Left lung (tissue), 10 donors: ENCODE measurements around the gene PHYHD1. TPM values are rescaled to one million over a fixed set of nuclear protein-coding genes. Genes with fewer than 3 reads are reported as not detected.

Experiments
- ATAC-seq: fragments of 200-7000 bp; cut with Tn5 transposase; one replicate; pipeline ENCODE4 v1.9.1; 2020; ENCODE audit warnings: moderate library complexity
- DNase-seq, 4 donors: peaks; one replicate each; pipeline ENCODE4 v3.0.0-alpha.2; 2013 to 2020
- H3K27ac ChIP-seq, 2 donors: fragments of 200-600 bp; sonication (generic) in 1 of 2; one replicate each; pipeline versions ENCODE4 v1.5.0 to v1.8.0; 2020 to 2021
- H3K27me3 ChIP-seq, 2 donors: fragments of 200-600 bp; sonication (generic) in 1 of 2; one replicate each; pipeline versions ENCODE4 v1.5.0 to v1.8.0; 2020 to 2021
- H3K36me3 ChIP-seq, 2 donors: fragments of 200-600 bp; sonication (generic) in 1 of 2; one replicate each; pipeline versions ENCODE4 v1.5.0 to v1.8.0; 2020 to 2021
- H3K4me1 ChIP-seq, 2 donors: fragments of 200-600 bp; one replicate each; pipeline ENCODE4 v1.8.0; 2021
- H3K4me3 ChIP-seq, 2 donors: fragments of 200-600 bp; sonication (generic) in 1 of 2; one replicate each; pipeline versions ENCODE4 v1.5.0 to v1.8.0; 2020 to 2021; ENCODE audit warnings: mild to moderate bottlenecking in 1 of 2
- H3K9me3 ChIP-seq, 2 donors: fragments of 200-600 bp; sonication (generic) in 1 of 2; one replicate each; pipeline versions ENCODE4 v1.5.0 to v1.8.0; 2020 to 2021
- intact Hi-C, 2 donors: fragments of 100-400 bp; cut with DNase I; formaldehyde crosslinking; loops; one replicate each; pipeline versions ENCODE4 v1.11.2 to v1.14.2; 2022
- polyA plus RNA-seq, 6 donors: library from polyadenylated mRNA; unstranded; fragments of 120-200 nt; gene quantifications; one replicate each; pipeline ENCODE4 v1.2.1, GENCODE V29; 2013; ENCODE audit not compliant: insufficient read length in 6 of 6
- total RNA-seq, 2 donors: library from RNA; stranded (reverse); fragmentation: NEBNext Ultra II Directional; extraction: Animal tissue kit (Norgen Biotek cat#: 25700); gene quantifications; one replicate each; pipeline ENCODE4 v1.2.1, GENCODE V29; 2021
- TF ChIP-seq, protein P1 (sequence below), 2 donors: fragments of 200-600 bp; sonication (generic) in 1 of 2; IDR thresholded peaks; one replicate each; pipeline versions ENCODE4 v1.5.0 to v1.8.0; 2021; ENCODE audit warnings: antibody characterized with exemption in 2 of 2
- donor health status: DM: no; HTN: yes; CAD: no.
- donor health status: DM: no; HTN: no; CAD: no.

PHYHD1 gene
- total and polyA plus RNA-seq, 8 donors, result 32.6 to 51.7 (median 41.0) TPM

DNA sequence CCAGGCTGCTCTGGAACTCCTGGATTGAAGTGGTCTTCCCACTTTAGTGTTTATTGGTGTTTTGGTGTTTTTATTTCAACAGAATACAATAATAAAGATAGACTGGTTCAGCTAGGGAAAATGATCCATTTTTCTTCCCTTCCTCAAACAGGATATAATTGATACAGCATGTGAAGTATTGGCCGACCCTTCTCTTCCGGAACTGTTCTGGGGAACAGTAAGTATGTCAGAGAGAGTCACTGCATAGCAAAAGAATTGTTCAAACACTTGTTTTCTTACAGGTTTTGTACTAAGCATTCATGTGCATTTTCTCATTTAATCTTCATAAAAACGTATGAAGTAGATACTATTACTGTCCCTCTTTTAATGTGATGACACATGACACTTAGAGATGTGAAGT, 58.3 kb downstream of the PHYHD1 start:
- no peaks in the 10 kb centered on the region for H3K4me1 ChIP-seq
- no peaks in the 10 kb centered on the region for H3K9me3 ChIP-seq
- DNase-seq (no peak), ATAC-seq (no peak)
- intact Hi-C loops, result no loop called here
- TF ChIP-seq, protein P1, sequence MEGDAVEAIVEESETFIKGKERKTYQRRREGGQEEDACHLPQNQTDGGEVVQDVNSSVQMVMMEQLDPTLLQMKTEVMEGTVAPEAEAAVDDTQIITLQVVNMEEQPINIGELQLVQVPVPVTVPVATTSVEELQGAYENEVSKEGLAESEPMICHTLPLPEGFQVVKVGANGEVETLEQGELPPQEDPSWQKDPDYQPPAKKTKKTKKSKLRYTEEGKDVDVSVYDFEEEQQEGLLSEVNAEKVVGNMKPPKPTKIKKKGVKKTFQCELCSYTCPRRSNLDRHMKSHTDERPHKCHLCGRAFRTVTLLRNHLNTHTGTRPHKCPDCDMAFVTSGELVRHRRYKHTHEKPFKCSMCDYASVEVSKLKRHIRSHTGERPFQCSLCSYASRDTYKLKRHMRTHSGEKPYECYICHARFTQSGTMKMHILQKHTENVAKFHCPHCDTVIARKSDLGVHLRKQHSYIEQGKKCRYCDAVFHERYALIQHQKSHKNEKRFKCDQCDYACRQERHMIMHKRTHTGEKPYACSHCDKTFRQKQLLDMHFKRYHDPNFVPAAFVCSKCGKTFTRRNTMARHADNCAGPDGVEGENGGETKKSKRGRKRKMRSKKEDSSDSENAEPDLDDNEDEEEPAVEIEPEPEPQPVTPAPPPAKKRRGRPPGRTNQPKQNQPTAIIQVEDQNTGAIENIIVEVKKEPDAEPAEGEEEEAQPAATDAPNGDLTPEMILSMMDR (IDR thresholded peaks at IDR 0.05), result no peak
- H3K27me3 ChIP-seq, result no peaks in the 10 kb centered on the region
- H3K27ac ChIP-seq, result no peak overlapping the region
- peaks cover 7 to 97% of the 10 kb centered on the region in 2 donors for H3K36me3 ChIP-seq
- no peak overlapping the region for H3K4me3 ChIP-seq

DNA sequence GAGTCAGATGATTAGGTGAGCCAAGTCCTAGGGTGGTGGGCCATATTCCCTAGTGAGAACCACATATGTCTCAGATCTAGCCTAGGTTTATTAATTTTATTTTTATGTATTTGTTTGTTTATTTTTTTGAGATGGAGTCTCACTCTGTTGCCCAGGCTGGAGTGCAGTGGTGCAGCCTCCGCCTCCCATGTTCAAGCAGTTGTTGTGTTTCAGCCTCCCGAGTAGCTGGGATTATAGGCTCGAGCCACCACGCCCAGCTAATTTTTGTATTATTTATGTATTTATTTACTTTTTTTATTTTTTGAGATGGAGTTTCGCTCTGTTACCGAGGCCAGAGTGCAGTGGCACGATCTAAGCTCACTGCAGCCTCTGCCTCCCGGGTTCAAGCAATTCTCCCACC, 62.8 kb downstream of the PHYHD1 start:
- Histone ChIP-seq H3K9me3 (no peaks in the 10 kb centered on the region), H3K36me3 (peaks cover 11 to 99% of the 10 kb centered on the region in 2 donors), H3K4me3 (no peak overlapping the region), H3K27me3 (no peaks in the 10 kb centered on the region), H3K27ac (no peak overlapping the region), H3K4me1 (no peaks in the 10 kb centered on the region)
- ATAC-seq, result no peak
- TF ChIP-seq, protein P1 (IDR thresholded peaks at IDR 0.05), result no peak
- DNase-seq, result no peak
- intact Hi-C loops, result no loop called here

DNA sequence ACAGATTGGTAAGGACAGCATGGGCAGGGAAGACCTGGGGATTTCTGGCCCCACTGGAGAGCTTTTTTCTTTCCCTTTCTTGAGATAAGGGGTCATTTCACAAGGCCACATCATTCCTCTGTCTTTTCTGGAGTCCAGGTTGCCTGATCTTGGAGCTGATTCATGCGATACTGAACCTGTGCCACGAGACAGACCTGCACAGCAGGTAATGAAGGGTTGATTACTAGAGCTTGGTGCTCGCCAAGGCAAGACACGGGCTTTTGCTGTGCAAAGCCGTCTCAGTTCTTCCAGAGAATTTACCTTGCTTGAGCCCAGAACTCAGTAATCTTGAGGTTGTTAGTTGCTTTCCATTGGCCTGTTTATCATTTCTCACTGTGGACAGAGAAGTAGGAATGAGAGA, 65.9 kb downstream of the PHYHD1 start:
- ATAC-seq, result no peak
- Histone ChIP-seq H3K27ac (no peak overlapping the region), H3K4me1 (no peaks in the 10 kb centered on the region), H3K4me3 (no peak overlapping the region), H3K9me3 (no peaks in the 10 kb centered on the region), H3K36me3 (peaks cover 3 to 99% of the 10 kb centered on the region in 2 donors), H3K27me3 (no peaks in the 10 kb centered on the region)
- no peak for DNase-seq
- intact Hi-C loops, result no loop called here
- TF ChIP-seq, protein P1 (IDR thresholded peaks at IDR 0.05), result no peak

DNA sequence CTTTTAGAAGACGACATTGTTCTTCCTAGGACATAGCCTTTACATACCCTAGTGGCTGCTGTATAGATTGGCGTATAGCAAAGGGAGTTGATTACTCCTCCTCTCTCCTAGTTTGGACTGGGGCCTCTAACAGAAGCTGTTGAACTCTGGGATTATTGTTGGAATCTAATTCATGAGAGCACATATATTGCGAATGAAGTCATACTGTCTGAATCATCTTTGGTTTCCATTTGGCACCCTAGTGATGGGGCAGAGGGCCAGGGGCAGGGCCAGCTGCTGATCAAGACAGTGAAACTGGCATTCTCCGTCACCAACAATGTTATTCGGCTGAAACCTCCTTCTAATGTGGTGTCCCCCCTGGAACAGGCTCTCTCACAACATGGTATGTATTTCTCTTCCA, 67.0 kb downstream of the PHYHD1 start:
- H3K27ac ChIP-seq, result no peak overlapping the region
- ATAC-seq, result no peak
- H3K27me3 ChIP-seq, result no peaks in the 10 kb centered on the region
- H3K4me1 ChIP-seq, result no peaks in the 10 kb centered on the region
- peaks cover 3 to 99% of the 10 kb centered on the region in 2 donors for H3K36me3 ChIP-seq
- intact Hi-C loops, result no loop called here
- DNase-seq, result no peak
- no peaks in the 10 kb centered on the region for H3K9me3 ChIP-seq
- H3K4me3 ChIP-seq, result no peak overlapping the region
- TF ChIP-seq, protein P1 (IDR thresholded peaks at IDR 0.05), result no peak

Other genes starting within 250 kb of the PHYHD1 start
- gene SET, start 231.8 kb upstream of the PHYHD1 start, total RNA-seq, result 100 to 1,000 TPM; 249 to 294 TPM
- gene SET, start 231.8 kb upstream of the PHYHD1 start, polyA plus RNA-seq, result 100 to 1,000 TPM; 470 to 615 (median 549) TPM
- gene PKN3, start 218.5 kb upstream of the PHYHD1 start, total RNA-seq, result 10 to 100 TPM; 11.8 to 15.9 TPM
- 10 to 100 TPM; 11.8 to 18.0 (median 14.4) TPM for gene PKN3, start 218.5 kb upstream of the PHYHD1 start, polyA plus RNA-seq
- gene ZDHHC12, start 196.9 kb upstream of the PHYHD1 start, total RNA-seq, result 10 to 100 TPM; 42.2 to 48.9 TPM
- gene ZDHHC12, start 196.9 kb upstream of the PHYHD1 start, polyA plus RNA-seq, result 10 to 100 TPM; 10.8 to 13.3 (median 11.3) TPM
- gene ZER1, start 149.1 kb upstream of the PHYHD1 start, total RNA-seq, result 10 to 100 TPM; 29.7 to 37.3 TPM
- gene ZER1, start 149.1 kb upstream of the PHYHD1 start, polyA plus RNA-seq, result 10 to 100 TPM; 26.7 to 33.4 (median 29.1) TPM
- 10 to 100 TPM; 21.3 to 23.0 TPM for gene TBC1D13, start 133.7 kb upstream of the PHYHD1 start, total RNA-seq
- 10 to 100 TPM; 22.5 to 30.7 (median 30.0) TPM for gene TBC1D13, start 133.7 kb upstream of the PHYHD1 start, polyA plus RNA-seq
- 10 to 100 TPM; 22.8 to 24.7 TPM for gene ENDOG, start 102.5 kb upstream of the PHYHD1 start, total RNA-seq
- 1 to 10 TPM; 2.4 to 7.4 (median 5.4) TPM for gene ENDOG, start 102.5 kb upstream of the PHYHD1 start, polyA plus RNA-seq
- 10 to 100 TPM; 40.5 to 49.3 TPM for gene SPOUT1, start 91.2 kb upstream of the PHYHD1 start, total RNA-seq
- 10 to 100 TPM; 28.0 to 43.2 (median 32.0) TPM for gene SPOUT1, start 91.2 kb upstream of the PHYHD1 start, polyA plus RNA-seq
- gene KYAT1, start 39.0 kb upstream of the PHYHD1 start, total RNA-seq, result 1 to 10 TPM; 6.2 to 7.4 TPM
- 1 to 10 TPM; 6.2 to 9.6 (median 7.3) TPM for gene KYAT1, start 39.0 kb upstream of the PHYHD1 start, polyA plus RNA-seq
- 10 to 100 TPM; 61.9 to 70.6 TPM for gene LRRC8A, start 38.8 kb upstream of the PHYHD1 start, total RNA-seq
- gene LRRC8A, start 38.8 kb upstream of the PHYHD1 start, polyA plus RNA-seq, result 10 to 100 TPM; 24.6 to 32.9 (median 28.2) TPM
- gene DOLK, start 26.6 kb downstream of the PHYHD1 start, total RNA-seq, result 10 to 100 TPM; 14.9 to 19.4 TPM
- gene DOLK, start 26.6 kb downstream of the PHYHD1 start, polyA plus RNA-seq, result 10 to 100 TPM in 3 of 6 donors, 1 to 10 TPM in 3; 7.4 to 11.9 (median 10.6) TPM
- gene NUP188, start 26.7 kb downstream of the PHYHD1 start, total RNA-seq, result 10 to 100 TPM; 42.6 to 60.9 TPM
- gene NUP188, start 26.7 kb downstream of the PHYHD1 start, polyA plus RNA-seq, result 10 to 100 TPM; 53.5 to 67.6 (median 59.6) TPM
- gene SH3GLB2, start 107.3 kb downstream of the PHYHD1 start, total RNA-seq, result 10 to 100 TPM; 63.7 to 64.7 TPM
- 10 to 100 TPM; 58.9 to 79.0 (median 67.8) TPM for gene SH3GLB2, start 107.3 kb downstream of the PHYHD1 start, polyA plus RNA-seq
- 10 to 100 TPM; 25.6 to 28.6 TPM for gene MIGA2, start 115.6 kb downstream of the PHYHD1 start, total RNA-seq
- gene MIGA2, start 115.6 kb downstream of the PHYHD1 start, polyA plus RNA-seq, result 10 to 100 TPM; 15.9 to 21.7 (median 17.3) TPM
- 10 to 100 TPM; 14.7 to 19.6 TPM for gene DOLPP1, start 160.1 kb downstream of the PHYHD1 start, total RNA-seq
- 10 to 100 TPM; 13.4 to 18.2 (median 14.8) TPM for gene DOLPP1, start 160.1 kb downstream of the PHYHD1 start, polyA plus RNA-seq
- 10 to 100 TPM; 16.8 to 33.2 TPM for gene CRAT, start 189.8 kb downstream of the PHYHD1 start, total RNA-seq
- 10 to 100 TPM; 19.9 to 29.8 (median 25.7) TPM for gene CRAT, start 189.8 kb downstream of the PHYHD1 start, polyA plus RNA-seq
- gene PTPA, start 190.4 kb downstream of the PHYHD1 start, total RNA-seq, result 100 to 1,000 TPM; 132 to 138 TPM
- gene PTPA, start 190.4 kb downstream of the PHYHD1 start, polyA plus RNA-seq, result 100 to 1,000 TPM; 120 to 148 (median 144) TPM